Renal cortex interstitium (tissue), 15 donors: ENCODE data around the gene LIPK. TPM values are rescaled to one million over a fixed set of nuclear protein-coding genes. Genes with fewer than 3 reads are reported as not detected.
"Not testable (repeated sequence)": the region's sequence is repeated elsewhere in the genome, so short reads cannot be mapped to it uniquely, and the experiment has no call there.

ENCODE experiments used
- DNase-seq, 11 donors: peaks; one replicate each; pipeline ENCODE4 v3.0.0-alpha.2; 2013; ENCODE audit warnings: low read depth in 9 of 11, low spot score in 4 of 11; ENCODE audit errors: extremely low read depth in 1 of 11
- long read RNA-seq, 16 experiments: transcript quantifications; one replicate each; lab custom pipeline, GENCODE V29; 2026
- polyA plus RNA-seq, 3 donors: library from polyadenylated mRNA; unstranded; fragments of 120-200 nt; gene quantifications; one replicate each; pipeline ENCODE4 v1.2.1, GENCODE V29; 2013; ENCODE audit not compliant: insufficient read length in 3 of 3

The LIPK gene
- polyA plus RNA-seq = not detected
- long read RNA-seq, donor 1 = 0 reads
- long read RNA-seq, donor 2 = 0 reads
- long read RNA-seq, donor 3 = 0 reads
- long read RNA-seq, donor 4 = 0 reads
- long read RNA-seq, donor 5 = 0 reads
- long read RNA-seq, donor 6 = 0 reads
- long read RNA-seq, donor 7 = 0 reads
- long read RNA-seq, donor 8 = 0 reads
- long read RNA-seq, donor 9 = 0 reads
- long read RNA-seq, donor 10 = 0 reads
- long read RNA-seq, donor 11 = 0 reads
- long read RNA-seq, donor 12 = 0 reads
- long read RNA-seq, donor 13 = 0 reads
- long read RNA-seq, donor 14 = 0 reads
- long read RNA-seq, donor 15 = 0 reads
- long read RNA-seq, donor 16 = 0 reads

GRCh38 chr10:88705958-88706357 is at the start of gene LIPK:
Gene LIPK (plus strand): TSS chr10:88706249. CDS start chr10:88724544, 18,295 bp downstream.
- DNase-seq = no peak

- DNase-seq = no peak
Observed at GRCh38 chr10:88657901-88658300, 48.1 kb upstream of the LIPK start.

GRCh38 chr10:88659725-88660597 is 46.1 kb upstream of the LIPK start:
- no peak for DNase-seq

- DNase-seq = no peak
Observed at GRCh38 chr10:88660598-88660884, 45.5 kb upstream of the LIPK start.

GRCh38 chr10:88661018-88661417 is 45.0 kb upstream of the LIPK start:
- DNase-seq = no peak

- DNase-seq = no peak
Observed at GRCh38 chr10:88661577-88661976, 44.5 kb upstream of the LIPK start.

GRCh38 chr10:88663153-88663552 is 42.9 kb upstream of the LIPK start:
- not testable (repeated sequence) for DNase-seq

- DNase-seq = no peak
Observed at GRCh38 chr10:88664142-88664541, 41.9 kb upstream of the LIPK start, which contains the start of gene LIPF. Gene LIPF (plus strand): TSS chr10:88664442. CDS start chr10:88667298, 2,856 bp downstream.

GRCh38 chr10:88668465-88668864 is 37.6 kb upstream of the LIPK start:
- no peak for DNase-seq

GRCh38 chr10:88670497-88670896 is 35.6 kb upstream of the LIPK start:
- DNase-seq = no peak

- DNase-seq = no peak
Observed at GRCh38 chr10:88672041-88672440, 34.0 kb upstream of the LIPK start.

GRCh38 chr10:88676283-88677060 is 29.6 kb upstream of the LIPK start:
- no peak for DNase-seq

- DNase-seq = no peak
Observed at GRCh38 chr10:88680958-88681357, 25.1 kb upstream of the LIPK start.

- no peak for DNase-seq
Observed at GRCh38 chr10:88682491-88682890, 23.6 kb upstream of the LIPK start.

- DNase-seq = no peak
Observed at GRCh38 chr10:88687853-88688467, 18.1 kb upstream of the LIPK start.

- no peak for DNase-seq
Observed at GRCh38 chr10:88689366-88689765, 16.7 kb upstream of the LIPK start.

- DNase-seq = no peak
Observed at GRCh38 chr10:88693392-88694020, 12.5 kb upstream of the LIPK start.

GRCh38 chr10:88702848-88703597 is 3.0 kb upstream of the LIPK start:
- DNase-seq = peak in 4 of 11 donors; percentile 13 to 35 (median 24)
